GM12801 (cell line): ENCODE data around the gene GDF2.

Experiments
- CTCF ChIP-seq: IDR thresholded peaks from one replicate; pipeline ENCODE4 v1.5.1; 2011; ENCODE audit warnings: control low read depth; ENCODE audit not compliant: insufficient read length; ENCODE audit errors: extremely low read depth

The GDF2 gene

GRCh38 chr10:47346581-47347302, 24.5 kb downstream of the GDF2 start:
- no peak for TF ChIP-seq CTCF

- no peak for TF ChIP-seq CTCF
Measured at GRCh38 chr10:47347303-47347675, 25.0 kb downstream of the GDF2 start.

GRCh38 chr10:47348138-47348651, 25.9 kb downstream of the GDF2 start, which contains the start of gene RBP3:
RBP3 (plus strand) TSS chr10:47348363; CDS start chr10:47348485, 122 bp downstream.
- TF ChIP-seq CTCF, result no peak

GRCh38 chr10:47348661-47349470, 26.6 kb downstream of the GDF2 start:
- no peak for TF ChIP-seq CTCF

- TF ChIP-seq CTCF, result no peak
Measured at GRCh38 chr10:47349516-47349915, 27.3 kb downstream of the GDF2 start.

- TF ChIP-seq CTCF, result no peak
Measured at GRCh38 chr10:47349941-47350371, 27.7 kb downstream of the GDF2 start.
